ENCODE data around the gene OTUB2. TPM values are rescaled to one million over a fixed set of nuclear protein-coding genes. Genes with fewer than 3 reads are reported as not detected.

Gene OTUB2
- total RNA-seq, 4 donors from 2014 or later, result 2.1 to 10.3 (median 7.4) TPM

GRCh38 chr14:94054936-94055335 lies 28.8 kb downstream of the OTUB2 start:
- WGBS, 2 donors, result 91 to 92% methylated on average over 7 of the region's 7 CpGs

GRCh38 chr14:94056579-94057308 lies 30.6 kb downstream of the OTUB2 start:
- H3K36me3 ChIP-seq, result peaks cover 24 to 100% (median 45%) of the 10 kb centered on the region in 3 donors
- H3K4me3 ChIP-seq, result no peak overlapping the region
- H3K27ac ChIP-seq, result no peak overlapping the region
- no peaks in the 10 kb centered on the region for H3K9me3 ChIP-seq
- H3K4me1 ChIP-seq, result peaks cover 0 to 9% (median 0%) of the 10 kb centered on the region in 3 donors
- WGBS, 2 donors, result 78 to 85% methylated on average over 6 of the region's 6 CpGs
- intact Hi-C loops (cut with DNase I), result no loop called here
- H3K27me3 ChIP-seq, result no peaks in the 10 kb centered on the region
- TF ChIP-seq, protein P1, sequence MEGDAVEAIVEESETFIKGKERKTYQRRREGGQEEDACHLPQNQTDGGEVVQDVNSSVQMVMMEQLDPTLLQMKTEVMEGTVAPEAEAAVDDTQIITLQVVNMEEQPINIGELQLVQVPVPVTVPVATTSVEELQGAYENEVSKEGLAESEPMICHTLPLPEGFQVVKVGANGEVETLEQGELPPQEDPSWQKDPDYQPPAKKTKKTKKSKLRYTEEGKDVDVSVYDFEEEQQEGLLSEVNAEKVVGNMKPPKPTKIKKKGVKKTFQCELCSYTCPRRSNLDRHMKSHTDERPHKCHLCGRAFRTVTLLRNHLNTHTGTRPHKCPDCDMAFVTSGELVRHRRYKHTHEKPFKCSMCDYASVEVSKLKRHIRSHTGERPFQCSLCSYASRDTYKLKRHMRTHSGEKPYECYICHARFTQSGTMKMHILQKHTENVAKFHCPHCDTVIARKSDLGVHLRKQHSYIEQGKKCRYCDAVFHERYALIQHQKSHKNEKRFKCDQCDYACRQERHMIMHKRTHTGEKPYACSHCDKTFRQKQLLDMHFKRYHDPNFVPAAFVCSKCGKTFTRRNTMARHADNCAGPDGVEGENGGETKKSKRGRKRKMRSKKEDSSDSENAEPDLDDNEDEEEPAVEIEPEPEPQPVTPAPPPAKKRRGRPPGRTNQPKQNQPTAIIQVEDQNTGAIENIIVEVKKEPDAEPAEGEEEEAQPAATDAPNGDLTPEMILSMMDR (IDR thresholded peaks at IDR 0.05), result no peak
- no peak for TF ChIP-seq POLR2A (IDR thresholded peaks at IDR 0.05)
- DNase-seq, result no peak

More at GRCh38 chr14:94054936-94055335, 28.8 kb downstream of the OTUB2 start:
- intact Hi-C loops (cut with DNase I), result loop anchor here (5.0 kb wide), 1 partner anchor 82 kb away; no protein-coding TSS in a partner anchor
- peaks cover 6 to 100% (median 42%) of the 10 kb centered on the region in 3 donors for H3K36me3 ChIP-seq
- H3K4me3 ChIP-seq, result no peak overlapping the region
- no peak for DNase-seq
- no peak overlapping the region for H3K27ac ChIP-seq
- no peaks in the 10 kb centered on the region for H3K27me3 ChIP-seq
- H3K4me1 ChIP-seq, result peaks cover 0 to 19% (median 0%) of the 10 kb centered on the region in 3 donors
- no peaks in the 10 kb centered on the region for H3K9me3 ChIP-seq
- no peak for TF ChIP-seq POLR2A (IDR thresholded peaks at IDR 0.05)
- TF ChIP-seq, protein P1 (IDR thresholded peaks at IDR 0.05), result no peak

DNA sequence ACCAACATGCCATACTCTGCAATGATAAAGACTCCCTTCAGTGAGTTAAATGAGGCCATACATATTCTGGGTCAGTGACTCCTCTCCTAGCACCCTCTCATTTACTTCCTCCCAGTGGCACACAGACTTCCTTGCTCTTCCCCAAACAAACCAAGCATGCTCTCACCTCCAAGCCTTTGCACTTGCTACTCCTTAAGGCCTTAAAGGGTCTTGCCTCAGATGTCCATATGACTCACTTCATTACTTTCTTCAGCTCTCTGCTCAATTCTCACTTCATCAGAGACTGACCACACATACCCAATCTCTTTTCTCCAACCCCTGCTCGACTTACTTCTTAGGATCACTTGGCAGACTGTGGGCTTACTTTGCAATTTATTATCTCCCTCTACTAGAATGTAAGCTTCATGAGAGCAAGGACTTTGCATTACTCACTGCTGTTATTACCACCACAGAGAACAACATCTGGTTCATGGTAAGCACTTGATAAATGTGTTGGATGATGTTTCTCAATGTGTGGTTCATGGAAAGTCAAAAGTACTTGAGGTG lies 32.1 kb downstream of the OTUB2 start:
- Histone ChIP-seq H3K27me3 (no peaks in the 10 kb centered on the region), H3K27ac (no peak overlapping the region), H3K9me3 (no peaks in the 10 kb centered on the region), H3K4me1 (peaks cover 0 to 19% (median 8%) of the 10 kb centered on the region in 3 donors), H3K36me3 (peaks cover 26 to 97% (median 47%) of the 10 kb centered on the region in 3 donors), H3K4me3 (no peak overlapping the region)
- TF ChIP-seq POLR2A (IDR thresholded peaks at IDR 0.05), result no peak
- TF ChIP-seq, protein P1 (IDR thresholded peaks at IDR 0.05), result no peak
- no peak for DNase-seq
- 77 to 79% methylated on average over 1 of the region's 1 CpG for WGBS, 2 donors
- intact Hi-C loops (cut with DNase I), result no loop called here

- Histone ChIP-seq H3K4me1 (peaks cover 0 to 24% (median 8%) of the 10 kb centered on the region in 3 donors), H3K27me3 (no peaks in the 10 kb centered on the region), H3K9me3 (no peaks in the 10 kb centered on the region), H3K27ac (no peak overlapping the region), H3K36me3 (peaks cover 26 to 92% (median 47%) of the 10 kb centered on the region in 3 donors), H3K4me3 (no peak overlapping the region)
- WGBS, 2 donors, result 79 to 81% methylated on average over 5 of the region's 5 CpGs
- DNase-seq, result no peak
- intact Hi-C loops (cut with DNase I), result no loop called here
- no peak for TF ChIP-seq POLR2A (IDR thresholded peaks at IDR 0.05)
- TF ChIP-seq, protein P1 (IDR thresholded peaks at IDR 0.05), result no peak
Observed at GRCh38 chr14:94058674-94059138, 32.6 kb downstream of the OTUB2 start.

- no peak for TF ChIP-seq POLR2A (IDR thresholded peaks at IDR 0.05)
- TF ChIP-seq, protein P1 (IDR thresholded peaks at IDR 0.05), result no peak
- DNase-seq, result no peak
- H3K27me3 ChIP-seq, result no peaks in the 10 kb centered on the region
- WGBS, 2 donors, result 75% methylated on average over 5 of the region's 5 CpGs; no CpG with 5 or more reads in 1 of the 2 donors
- H3K4me1 ChIP-seq, result peaks cover 5 to 34% (median 12%) of the 10 kb centered on the region in 3 donors
- H3K9me3 ChIP-seq, result no peaks in the 10 kb centered on the region
- intact Hi-C loops (cut with DNase I), result no loop called here
- H3K36me3 ChIP-seq, result peaks cover 26 to 79% (median 35%) of the 10 kb centered on the region in 3 donors
- H3K4me3 ChIP-seq, result no peak overlapping the region
- no peak overlapping the region for H3K27ac ChIP-seq
Observed at GRCh38 chr14:94059998-94060397, 33.9 kb downstream of the OTUB2 start.

Measured in esophagus squamous epithelium (tissue), 5 donors.